ENCODE results near the gene FBXW9.

DNA sequence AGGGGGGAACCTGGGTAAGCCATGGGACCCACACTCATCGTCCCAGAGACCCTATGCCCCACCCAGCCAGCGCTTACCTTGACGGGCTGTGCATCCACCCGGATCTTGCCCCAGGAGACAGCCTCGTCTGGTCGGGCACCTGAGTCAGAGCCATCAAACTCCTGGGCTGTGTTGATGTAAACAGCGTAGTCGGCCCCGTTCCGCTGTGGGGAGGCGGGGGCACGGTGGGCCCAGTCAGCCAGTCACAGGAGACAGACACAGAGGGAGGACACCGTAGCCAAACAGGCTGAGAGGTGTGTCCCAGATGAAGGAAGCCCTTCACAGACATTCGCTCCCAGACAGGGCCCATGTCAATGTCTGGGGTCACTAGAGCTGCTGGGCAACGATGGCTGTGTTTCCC is 20.5 kb downstream of the FBXW9 start:
- TF ChIP-seq, protein P1, sequence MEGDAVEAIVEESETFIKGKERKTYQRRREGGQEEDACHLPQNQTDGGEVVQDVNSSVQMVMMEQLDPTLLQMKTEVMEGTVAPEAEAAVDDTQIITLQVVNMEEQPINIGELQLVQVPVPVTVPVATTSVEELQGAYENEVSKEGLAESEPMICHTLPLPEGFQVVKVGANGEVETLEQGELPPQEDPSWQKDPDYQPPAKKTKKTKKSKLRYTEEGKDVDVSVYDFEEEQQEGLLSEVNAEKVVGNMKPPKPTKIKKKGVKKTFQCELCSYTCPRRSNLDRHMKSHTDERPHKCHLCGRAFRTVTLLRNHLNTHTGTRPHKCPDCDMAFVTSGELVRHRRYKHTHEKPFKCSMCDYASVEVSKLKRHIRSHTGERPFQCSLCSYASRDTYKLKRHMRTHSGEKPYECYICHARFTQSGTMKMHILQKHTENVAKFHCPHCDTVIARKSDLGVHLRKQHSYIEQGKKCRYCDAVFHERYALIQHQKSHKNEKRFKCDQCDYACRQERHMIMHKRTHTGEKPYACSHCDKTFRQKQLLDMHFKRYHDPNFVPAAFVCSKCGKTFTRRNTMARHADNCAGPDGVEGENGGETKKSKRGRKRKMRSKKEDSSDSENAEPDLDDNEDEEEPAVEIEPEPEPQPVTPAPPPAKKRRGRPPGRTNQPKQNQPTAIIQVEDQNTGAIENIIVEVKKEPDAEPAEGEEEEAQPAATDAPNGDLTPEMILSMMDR (conservative IDR thresholded peaks at IDR 0.05; ENCODE audit: low read depth, low read length), result no peak
- no peak for TF ChIP-seq SMC3 (IDR thresholded peaks at IDR 0.05; ENCODE audit: low read depth, low read length)
- no peak for TF ChIP-seq POLR2A (IDR thresholded peaks at IDR 0.05; ENCODE audit: low read depth, low read length)
- TF ChIP-seq CEBPB (IDR thresholded peaks at IDR 0.05; ENCODE audit: low read depth, low read length), result no peak
- no peak for TF ChIP-seq RCOR1 (IDR thresholded peaks at IDR 0.05; ENCODE audit: insufficient replicate concordance, low read length)
- TF ChIP-seq MAFK (IDR thresholded peaks at IDR 0.05; ENCODE audit: low read depth, low read length), result no peak

Data from IMR-90 (cell line).